ENCODE results near the gene VSIG2. TPM values are rescaled to one million over a fixed set of nuclear protein-coding genes. Genes with fewer than 3 reads are reported as not detected.
"Not testable (repeated sequence)": the region's sequence is repeated elsewhere in the genome, so short reads cannot be mapped to it uniquely, and the experiment has no call there.

The VSIG2 gene
- 1.3 TPM for total RNA-seq

DNA sequence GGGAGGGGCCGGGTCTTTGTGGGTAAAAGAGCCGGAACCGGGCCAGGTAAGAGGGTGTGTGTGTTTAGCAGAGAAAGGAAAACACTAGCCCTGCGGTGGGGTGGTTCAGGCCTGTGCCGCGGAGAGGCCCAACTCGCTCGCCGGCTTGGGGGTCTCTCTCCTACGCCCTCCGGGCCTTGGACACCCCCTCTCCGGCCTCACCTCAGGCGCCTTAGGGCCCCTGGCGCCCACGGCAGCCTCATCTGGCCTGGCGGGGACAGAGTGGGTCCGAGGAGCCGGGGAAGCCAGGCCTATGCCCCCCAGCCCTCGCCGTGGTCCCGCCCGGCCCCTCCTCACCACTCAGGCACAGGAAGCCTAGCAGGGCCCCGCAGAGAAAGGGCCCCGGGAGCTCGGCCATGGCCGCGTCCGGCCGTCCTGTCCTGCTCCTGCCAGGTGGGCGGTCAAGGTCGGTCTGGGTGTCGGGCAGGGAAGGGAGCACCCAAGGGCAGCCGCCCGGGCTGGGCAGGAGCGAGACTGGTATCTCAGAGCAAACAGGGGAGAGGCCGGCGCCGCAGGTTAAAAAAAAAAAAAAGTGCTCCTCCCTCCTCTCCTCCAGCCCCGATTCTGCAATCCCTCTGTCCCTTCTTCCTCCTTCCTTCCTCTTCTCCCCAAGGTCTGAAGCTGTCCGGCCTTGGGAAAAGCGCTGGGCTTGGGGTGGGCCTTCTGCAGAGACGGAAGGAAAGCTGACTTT is at the start of gene VSIG2:
VSIG2 (minus strand) TSS at position 515 of the 730 bp plus-strand sequence; CDS start at position 397, 118 bp downstream.
- DNase-seq (ENCODE audit: low spot score) = peak; percentile 50
- ATAC-seq = peak; percentile 60

GRCh38 chr11:124801014-124801413 is 49.0 kb upstream of the VSIG2 start:
- ATAC-seq = no peak
- DNase-seq (ENCODE audit: low spot score) = no peak

GRCh38 chr11:124800226-124800929 is 48.3 kb upstream of the VSIG2 start, which contains the start of gene MSANTD2:
MSANTD2 (minus strand) TSS chr11:124800406; CDS start chr11:124800380, 26 bp downstream.
- ATAC-seq = peak; percentile 96

DNA sequence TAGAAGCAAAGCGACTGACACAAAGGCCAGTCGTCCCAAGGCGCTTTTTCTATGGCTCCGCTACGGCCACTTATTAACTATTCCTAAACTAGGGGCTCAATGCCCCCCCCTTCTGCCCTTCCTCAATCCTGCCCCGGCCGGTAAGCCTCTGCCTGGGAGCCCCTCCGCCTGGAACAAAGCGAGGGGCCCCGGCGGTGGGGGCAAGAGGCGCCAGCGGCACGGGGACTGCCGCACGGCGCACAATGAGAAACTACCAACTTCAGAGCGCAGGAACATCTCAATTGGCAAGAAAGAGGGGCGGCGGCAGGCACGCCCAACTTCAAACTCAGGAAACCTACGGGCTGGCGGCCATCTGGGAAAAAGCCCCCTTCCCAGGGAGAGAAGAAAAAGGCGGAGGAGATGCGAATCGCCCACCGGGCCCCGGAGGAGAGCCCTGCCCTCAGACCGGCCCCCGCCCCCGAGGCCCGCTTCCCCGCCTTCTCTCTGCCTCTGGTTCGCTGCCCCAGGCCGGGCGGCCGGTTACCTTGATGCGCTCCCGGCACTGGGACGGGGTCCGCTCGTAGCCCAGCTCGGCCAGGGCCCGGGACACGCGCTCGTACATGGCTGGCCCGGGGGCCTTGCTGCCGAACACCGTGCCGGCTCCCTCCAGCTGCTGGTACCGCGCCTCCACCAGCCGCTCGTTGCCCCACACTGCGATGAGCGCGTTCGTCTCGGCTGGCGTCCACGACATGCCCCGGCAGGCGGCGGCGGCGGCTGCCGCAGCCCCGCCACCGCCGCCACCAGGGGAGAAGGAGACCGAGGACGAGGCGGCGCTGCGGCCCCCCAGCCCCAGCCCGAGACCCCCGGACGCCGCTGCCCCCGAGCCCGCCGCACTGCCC is 47.5 kb upstream of the VSIG2 start:
- ATAC-seq (peak; percentile 53), DNase-seq (ENCODE audit: low spot score) (peak; percentile 49)

More at GRCh38 chr11:124800226-124800929, 48.3 kb upstream of the VSIG2 start, which contains the start of gene MSANTD2:
- DNase-seq (ENCODE audit: low spot score) = peak; percentile 79

DNA sequence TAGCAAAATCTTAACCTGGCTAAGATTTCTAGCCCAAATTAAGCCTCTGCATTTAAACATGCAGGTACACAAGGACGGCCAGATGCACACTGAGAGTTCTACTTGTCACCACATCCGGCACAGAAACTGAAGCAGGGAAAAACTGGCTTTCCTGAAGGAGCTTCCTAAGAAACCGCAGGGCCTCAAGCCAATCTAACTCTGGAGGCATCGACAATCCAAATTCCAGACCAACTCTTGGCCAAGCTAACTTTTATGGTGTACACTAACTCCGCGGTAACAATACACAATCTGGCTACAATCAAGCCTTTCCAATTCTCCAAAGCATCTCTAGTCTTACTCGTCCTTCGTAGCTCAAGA is 46.9 kb upstream of the VSIG2 start:
- DNase-seq (ENCODE audit: low spot score) (no peak), ATAC-seq (no peak)

DNA sequence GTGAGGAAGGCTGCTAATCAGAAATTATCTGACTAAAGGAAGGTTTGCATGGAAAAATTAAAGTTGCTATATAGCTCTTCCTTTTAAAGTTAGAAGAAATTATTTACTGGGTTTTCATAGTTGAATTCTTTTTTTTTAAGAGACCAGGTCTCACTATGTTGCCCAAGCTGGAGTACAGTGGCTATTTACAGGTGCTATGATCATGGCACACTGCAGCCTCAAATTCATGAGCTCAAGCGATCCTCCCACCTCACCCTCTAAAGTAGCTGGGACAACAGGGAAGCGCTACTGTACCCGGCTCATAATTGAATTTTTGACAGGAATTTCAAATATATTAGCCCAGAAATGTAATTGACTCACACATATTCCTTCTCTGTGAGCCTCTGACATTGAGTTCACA is 44.3 kb upstream of the VSIG2 start:
- DNase-seq (ENCODE audit: low spot score) (no peak), ATAC-seq (no peak)

- ATAC-seq (peak; percentile 71), DNase-seq (ENCODE audit: low spot score) (no peak)
Observed at GRCh38 chr11:124793466-124794278, 41.6 kb upstream of the VSIG2 start.

DNA sequence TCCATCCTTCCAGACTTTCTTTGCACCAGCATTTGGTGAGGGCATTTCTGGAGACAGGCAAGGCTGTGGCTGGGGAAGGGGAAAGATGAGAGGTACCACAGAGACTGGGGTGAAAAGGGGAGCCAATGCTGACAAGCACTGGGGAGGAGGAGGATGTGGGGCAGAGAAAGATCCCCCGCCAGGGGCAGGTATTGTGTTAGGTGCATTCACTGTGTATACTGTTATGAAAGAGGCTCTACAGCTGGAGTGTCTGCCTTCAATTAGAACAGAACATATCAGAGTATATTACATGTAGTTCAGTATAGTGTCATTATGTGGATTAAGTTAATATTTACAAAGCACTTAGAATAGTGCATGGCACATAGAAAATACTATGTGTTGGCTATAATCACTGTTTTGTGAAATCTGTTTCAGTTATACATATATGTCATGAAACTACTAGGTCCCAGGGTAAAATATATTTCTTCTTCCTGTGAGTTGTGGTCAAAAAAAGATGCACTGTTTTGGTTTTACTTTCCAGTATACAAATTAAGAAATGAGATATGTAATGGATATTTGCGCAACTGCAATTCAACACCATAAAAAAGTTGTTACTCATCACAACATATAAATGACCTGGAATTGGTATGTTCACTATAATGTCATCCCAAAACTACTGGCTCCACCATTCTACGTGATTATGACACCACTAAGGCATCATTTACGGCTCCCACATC is 39.7 kb upstream of the VSIG2 start:
- no peak for ATAC-seq

DNA sequence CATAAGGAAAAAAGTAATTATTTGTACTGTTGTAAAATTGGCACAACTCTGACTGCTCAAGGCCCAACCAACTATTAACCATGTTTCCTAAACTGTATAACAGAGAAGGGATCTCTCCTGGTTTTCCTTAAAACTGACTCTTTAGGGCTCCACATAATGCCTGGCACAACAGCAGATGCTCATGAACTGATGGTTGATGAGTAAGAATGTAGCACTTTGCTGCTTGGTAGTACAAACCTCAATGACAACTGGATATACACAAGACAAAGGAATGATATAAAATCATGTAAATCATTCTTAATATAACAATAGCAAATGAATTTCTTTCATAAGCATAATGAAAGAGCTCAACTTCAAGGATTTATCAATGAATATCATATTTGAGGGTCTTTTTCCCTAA is 36.5 kb upstream of the VSIG2 start:
- ATAC-seq (no peak), DNase-seq (ENCODE audit: low spot score) (no peak)

More for the DNA sequence above, 39.7 kb upstream of the VSIG2 start:
- DNase-seq (ENCODE audit: low spot score) = no peak

DNA sequence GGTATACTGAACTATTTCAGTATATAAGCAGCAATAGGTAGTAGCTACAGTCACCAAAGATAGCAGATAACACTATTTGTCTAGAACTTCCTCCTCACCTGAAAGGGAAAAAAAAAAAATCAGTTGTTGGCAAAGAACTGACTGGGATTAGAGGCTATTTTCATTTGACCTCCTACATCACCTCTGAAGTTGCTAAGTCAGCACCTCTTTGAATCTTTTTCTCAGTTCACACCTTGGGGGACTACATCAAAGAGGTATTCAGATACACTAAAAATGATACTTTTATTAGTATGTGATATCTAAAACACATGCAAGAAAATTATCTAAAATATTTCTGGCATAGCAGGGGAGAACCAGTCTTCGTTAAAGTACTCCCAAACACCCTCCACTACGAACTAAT is 32.0 kb upstream of the VSIG2 start:
- ATAC-seq (no peak), DNase-seq (ENCODE audit: low spot score) (no peak)

- no peak for ATAC-seq
- DNase-seq (ENCODE audit: low spot score) = no peak
Observed at GRCh38 chr11:124783002-124783401, 30.9 kb upstream of the VSIG2 start.

DNA sequence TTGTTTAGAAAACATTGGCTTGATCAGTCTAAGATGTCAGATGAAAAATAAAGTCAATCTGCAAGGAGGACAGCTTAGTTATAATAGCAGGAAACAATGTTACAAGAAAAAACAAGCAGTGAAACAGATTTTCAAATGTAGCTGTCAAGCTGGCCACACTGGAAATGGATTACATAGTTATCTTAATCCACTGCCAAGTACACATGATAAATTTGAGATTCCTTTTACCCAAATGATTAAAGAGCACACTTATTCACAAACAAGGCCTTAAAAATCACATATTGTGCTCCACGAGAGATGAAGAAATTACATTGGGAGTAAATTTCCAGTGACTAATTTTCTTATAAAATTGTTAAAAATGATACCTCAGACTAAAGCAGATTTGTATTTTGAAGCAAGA is 27.5 kb upstream of the VSIG2 start:
- DNase-seq (ENCODE audit: low spot score) (no peak), ATAC-seq (no peak)

DNA sequence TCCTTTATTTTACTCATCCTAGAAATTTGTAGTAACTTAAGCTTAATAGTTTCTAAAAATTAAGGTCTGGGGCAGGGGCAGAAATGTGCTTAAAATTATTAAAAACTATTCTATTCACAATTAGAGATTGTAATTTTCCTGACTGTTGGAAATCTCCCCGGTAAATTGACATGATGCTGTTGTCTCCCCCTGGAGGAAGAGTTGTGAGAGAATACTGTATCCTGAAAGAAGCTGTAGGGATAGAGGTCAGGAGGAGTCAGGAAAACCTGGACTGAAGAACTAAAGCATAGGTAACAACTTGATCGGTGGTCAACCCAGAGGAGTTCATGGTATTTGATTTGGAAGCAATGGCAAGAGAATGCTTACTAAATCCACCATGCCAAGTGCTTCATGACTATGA is 26.2 kb upstream of the VSIG2 start:
- ATAC-seq (no peak), DNase-seq (ENCODE audit: low spot score) (no peak)

DNA sequence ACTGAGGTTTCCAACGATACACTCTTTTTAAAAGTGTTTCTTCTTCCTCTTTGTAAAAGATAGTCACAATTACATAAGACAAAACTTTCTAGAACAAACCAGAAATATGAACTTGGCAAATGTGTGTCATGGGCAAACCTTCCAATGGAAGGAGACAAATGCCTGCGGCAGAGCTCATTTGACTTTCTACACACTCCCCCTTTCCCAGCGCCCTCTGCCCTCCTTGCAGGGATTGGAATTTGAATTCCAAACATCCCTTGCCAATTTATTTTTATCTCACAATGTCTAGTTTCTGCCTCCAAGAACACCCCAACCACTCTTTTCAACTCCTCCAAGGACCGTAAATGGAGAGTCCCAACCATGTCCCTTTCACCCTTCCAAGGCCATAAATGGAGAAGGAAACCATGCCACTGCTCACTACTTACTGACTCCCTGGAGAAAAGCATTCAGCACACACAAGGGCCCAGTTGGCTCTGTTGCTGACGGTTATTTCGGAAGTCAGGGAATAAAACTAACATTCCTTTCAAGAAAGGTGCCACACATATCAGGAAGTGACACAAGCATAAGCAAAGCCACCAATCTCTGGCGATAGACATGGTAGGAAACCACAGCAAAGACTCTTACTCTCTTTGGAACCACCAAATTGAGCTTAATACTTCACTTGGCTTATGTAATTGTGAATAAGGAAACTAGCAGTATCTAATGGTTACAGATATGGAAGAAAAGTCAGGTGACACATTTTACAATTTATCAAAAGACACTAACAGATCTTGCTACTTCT is 25.0 kb upstream of the VSIG2 start:
- no peak for ATAC-seq

GRCh38 chr11:124770959-124771358 is 18.9 kb upstream of the VSIG2 start:
- not testable (repeated sequence) for DNase-seq (ENCODE audit: low spot score); ATAC-seq

More for the DNA sequence above, 25.0 kb upstream of the VSIG2 start:
- no peak for DNase-seq (ENCODE audit: low spot score)

- no peak for DNase-seq (ENCODE audit: low spot score)
- ATAC-seq = no peak
Observed at GRCh38 chr11:124769806-124770774, 18.0 kb upstream of the VSIG2 start.

- no peak for DNase-seq (ENCODE audit: low spot score)
Observed at GRCh38 chr11:124768914-124769313, 16.9 kb upstream of the VSIG2 start.

DNA sequence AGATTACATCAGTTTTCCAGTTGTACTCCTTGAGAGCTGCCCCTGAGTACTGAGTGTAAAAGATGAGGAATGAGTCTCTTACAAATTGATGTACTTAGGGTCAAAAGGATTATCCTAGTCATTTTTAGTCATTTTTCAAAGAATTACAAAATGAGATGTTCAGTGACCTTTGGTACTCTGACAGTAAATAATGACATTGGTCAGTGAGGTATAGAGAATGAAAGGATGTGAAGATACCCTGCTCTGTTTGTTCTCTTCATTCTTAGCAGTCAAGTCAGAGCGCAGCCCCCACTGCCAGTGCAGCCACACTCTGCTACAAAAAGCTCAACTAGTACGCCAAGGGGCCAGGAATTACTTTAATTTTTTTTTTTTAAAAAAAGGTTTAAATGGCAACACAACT is 14.1 kb upstream of the VSIG2 start:
- ATAC-seq (no peak), DNase-seq (ENCODE audit: low spot score) (no peak)

More at GRCh38 chr11:124768914-124769313, 16.9 kb upstream of the VSIG2 start:
- no peak for ATAC-seq
